T-cell (primary cell): ENCODE data around the gene NTM. TPM values are rescaled to one million over a fixed set of nuclear protein-coding genes. Genes with fewer than 3 reads are reported as not detected.

Source experiments
- ATAC-seq, 4 experiments: fragments of 200-7000 bp in 3 of 4; fragments of 150-1000 bp in 1 of 4; cut with Tn5 transposase; replicated peaks in 1 of 4; 1 replicate in 3 of 4; 2 replicates in 1 of 4; pipeline ENCODE4 v1.10.0; 2021; ENCODE audit warnings: moderate library complexity in 3 of 4, mild to moderate bottlenecking in 2 of 4, moderate number of reproducible peaks in 1 of 4
- CTCF ChIA-PET, 2 donors: fragments of 300-600 bp; sonication (Branson Sonifier 250); formaldehyde crosslinking; loops; one replicate each; lab custom pipeline; 2022; ENCODE audit warnings: antibody characterized with exemption in 2 of 2; lab: Charles Lee
- POLR2A ChIA-PET, 2 donors: fragments of 300-600 bp; sonication (Branson Sonifier 250); formaldehyde crosslinking; loops; one replicate each; lab custom pipeline; 2022; ENCODE audit warnings: antibody characterized with exemption in 2 of 2; lab: Charles Lee
- DNase-seq, 35 experiments: peaks; one replicate each; pipeline versions ENCODE4 v3.0.0 to v3.0.0-alpha.2; 2013 to 2023
- H3K27ac ChIP-seq: one replicate; pipeline ENCODE4 v1.5.1; 2013; ENCODE audit warnings: low read length
- H3K27me3 ChIP-seq, 2 experiments: replicated peaks in 1 of 2; 1 replicate in 1 of 2; 2 replicates in 1 of 2; pipeline versions ENCODE4 v1.6.1 to v1.7.0; 2013; ENCODE audit warnings: low read length in 1 of 2, mixed read lengths in 1 of 2; ENCODE audit not compliant: control insufficient read depth in 2 of 2, insufficient read depth in 2 of 2; ENCODE audit errors: extremely low read depth in 1 of 2
- H3K36me3 ChIP-seq, 2 donors: 1 replicate in 1 of 2; 2 replicates in 1 of 2; pipeline versions ENCODE4 v1.6.1 to v1.7.0; 2013; ENCODE audit warnings: low read length in 1 of 2; ENCODE audit not compliant: control insufficient read depth in 2 of 2, insufficient read depth in 1 of 2; ENCODE audit errors: extremely low read depth in 1 of 2
- H3K4me1 ChIP-seq, 2 experiments: 1 replicate in 1 of 2; 2 replicates in 1 of 2; pipeline versions ENCODE4 v1.6.1 to v1.7.0; 2013; ENCODE audit warnings: low read length in 2 of 2, mixed read lengths in 1 of 2; ENCODE audit not compliant: insufficient read depth in 2 of 2, control insufficient read depth in 1 of 2; ENCODE audit errors: extremely low read depth in 1 of 2
- H3K4me3 ChIP-seq, 2 donors: 1 replicate in 1 of 2; 2 replicates in 1 of 2; pipeline versions ENCODE4 v1.5.1 to v1.7.0; 2013; ENCODE audit warnings: mild to moderate bottlenecking in 2 of 2, low read length in 1 of 2, moderate library complexity in 1 of 2; ENCODE audit not compliant: control insufficient read depth in 1 of 2; ENCODE audit errors: extremely low read depth in 1 of 2
- H3K9me3 ChIP-seq: 2 replicates; pipeline ENCODE4 v1.7.0; 2013
- H3K27ac Mint-ChIP-seq, 2 donors: one replicate each; pipeline ENCODE4 v1.8.0; 2020 to 2021; ENCODE audit warnings: mild to moderate bottlenecking in 2 of 2, mixed read lengths in 2 of 2
- H3K27me3 Mint-ChIP-seq, 2 donors: one replicate each; pipeline ENCODE4 v1.8.0; 2021 to 2022; ENCODE audit warnings: mixed read lengths in 2 of 2
- H3K36me3 Mint-ChIP-seq: one replicate; pipeline ENCODE4 v1.8.0; 2021; ENCODE audit warnings: mixed read lengths
- H3K4me1 Mint-ChIP-seq, 3 donors: one replicate each; pipeline ENCODE4 v1.8.0; 2020 to 2022; ENCODE audit warnings: mixed read lengths in 3 of 3, mild to moderate bottlenecking in 1 of 3
- H3K4me3 Mint-ChIP-seq, 3 donors: one replicate each; pipeline ENCODE4 v1.8.0; 2020 to 2022; ENCODE audit warnings: mild to moderate bottlenecking in 3 of 3, mixed read lengths in 3 of 3, moderate library complexity in 3 of 3
- H3K9me3 Mint-ChIP-seq, 3 donors: one replicate each; pipeline ENCODE4 v1.8.0; 2020 to 2022; ENCODE audit warnings: mixed read lengths in 3 of 3
- WGBS: methylation state at CpG from one replicate; pipeline ENCODE4 v1.1.5; 2013; ENCODE audit warnings: missing lambda C conversion rate; ENCODE audit not compliant: insufficient coverage; 5-methylcytosine and 5-hydroxymethylcytosine counted together
- total RNA-seq, 35 experiments: library from RNA in 6 of 35; stranded (reverse) in 6 of 35; fragments of 120-200 nt in 1 of 35; gene quantifications; one replicate each; pipeline versions ENCODE4 v1.2.1 to v1.2.4 and lab custom pipeline; 2013 to 2026

The NTM gene
- total RNA-seq, 5 donors from 2014 or later (not counting 1 experiment from before 2014, with no cell fraction given) = not detected

DNA sequence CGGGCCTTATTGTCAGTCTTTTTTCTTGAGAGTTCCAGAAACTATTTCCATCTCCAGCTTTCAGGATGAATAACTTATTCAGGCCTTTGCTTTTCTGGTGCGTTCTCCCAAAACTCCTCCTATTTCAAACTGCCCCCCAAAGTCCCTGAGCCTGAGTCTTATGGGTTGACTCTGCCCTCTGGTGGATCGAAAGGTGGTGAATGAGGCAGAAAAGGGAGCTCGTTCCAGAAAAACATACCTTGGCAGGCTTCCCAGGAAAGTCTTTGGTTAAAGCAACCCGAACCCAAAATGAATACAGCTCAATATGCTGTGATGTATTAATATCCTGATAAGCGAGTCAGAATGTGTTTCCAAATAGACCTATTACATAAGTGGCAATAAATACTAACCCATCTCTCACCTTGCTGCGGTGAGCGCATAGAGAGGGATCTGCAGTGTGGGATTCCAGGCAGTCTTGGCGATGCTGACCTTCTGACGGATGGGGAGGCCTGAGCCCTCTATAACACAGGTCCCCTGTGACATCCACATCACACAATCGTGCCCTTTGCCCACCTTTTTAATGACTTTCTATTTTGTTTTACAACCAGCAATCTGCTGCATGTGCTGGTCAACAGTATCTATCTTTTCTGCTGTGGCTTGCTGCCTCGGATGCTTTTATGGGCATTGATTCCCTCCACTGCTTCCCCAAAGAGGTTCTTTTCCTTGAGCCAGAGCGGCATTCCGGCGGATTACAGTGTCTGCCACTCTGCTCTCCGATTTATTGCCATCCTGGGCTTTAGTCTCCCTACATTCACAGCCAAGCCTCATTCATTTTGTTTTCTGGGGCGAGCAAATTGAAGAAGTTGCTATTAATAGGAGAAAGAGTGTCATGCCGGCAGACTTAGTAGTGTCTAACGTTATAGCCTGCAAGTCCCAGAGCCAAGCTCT lies 756.8 kb downstream of the NTM start:
- ChIA-PET POLR2A (no interaction called here), CTCF (no interaction called here)
- peaks cover 0 to 3% of the 10 kb centered on the region in 2 donors for H3K27me3 Mint-ChIP-seq
- DNase-seq (peak in 1 of 35 experiments; percentile 5), ATAC-seq (no peak)
- H3K27ac Mint-ChIP-seq = no peak overlapping the region
- H3K36me3 ChIP-seq = no peaks in the 10 kb centered on the region
- H3K9me3 Mint-ChIP-seq = peaks cover 0 to 4% (median 0%) of the 10 kb centered on the region in 3 donors
- no peaks in the 10 kb centered on the region for H3K9me3 ChIP-seq
- no peak overlapping the region for H3K4me3 Mint-ChIP-seq
- no peak overlapping the region for H3K27ac ChIP-seq
- H3K4me1 ChIP-seq = peaks cover 0 to 8% of the 10 kb centered on the region in 2 experiments
- H3K4me1 Mint-ChIP-seq = no peaks in the 10 kb centered on the region
- WGBS = 80% methylated on average over 8 of the region's 19 CpGs
- H3K4me3 ChIP-seq = peak overlapping the region in 1 of 2 donors; percentile 27
- H3K27me3 ChIP-seq = peaks cover 0 to 7% of the 10 kb centered on the region in 2 experiments
- H3K36me3 Mint-ChIP-seq = no peaks in the 10 kb centered on the region

DNA sequence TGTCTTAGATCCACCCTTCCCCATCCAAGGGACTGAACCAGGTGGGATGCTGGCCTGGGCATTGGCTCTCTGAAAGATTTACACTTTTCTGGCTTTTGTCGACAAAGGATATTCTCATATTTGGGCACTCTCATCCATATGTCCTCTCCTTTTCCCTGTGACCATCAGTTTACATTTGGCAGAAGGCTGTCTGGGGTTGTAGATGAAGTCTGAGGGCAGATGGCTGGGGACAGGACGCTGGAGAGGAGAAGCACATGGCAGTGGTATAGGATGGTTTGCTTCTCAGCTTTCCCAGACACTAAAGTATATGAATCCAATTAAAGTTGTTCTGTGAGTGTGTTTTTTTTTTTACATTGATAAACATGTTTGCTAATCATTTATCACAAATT lies 757.5 kb downstream of the NTM start:
- CTCF ChIA-PET = no interaction called here

DNA sequence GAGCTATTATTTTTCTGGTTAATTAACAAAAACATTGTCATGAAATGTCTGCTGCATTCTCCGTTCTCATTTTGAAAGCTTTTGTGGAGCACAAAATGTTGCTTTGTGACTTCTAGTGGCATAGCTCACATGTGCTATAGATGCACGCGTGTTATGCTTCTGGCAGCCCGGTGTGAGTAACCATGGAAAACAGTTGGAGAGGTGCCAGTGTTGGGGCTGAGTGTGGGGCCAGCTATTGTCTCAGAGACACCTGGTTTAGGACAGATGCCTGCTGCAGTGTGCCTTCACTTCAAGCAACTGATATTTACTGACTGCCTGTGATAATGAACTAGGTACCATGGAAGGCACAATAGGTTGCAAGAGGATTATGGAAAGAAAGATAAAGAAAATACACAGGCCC lies 760.6 kb downstream of the NTM start:
- H3K4me1 Mint-ChIP-seq = no peaks in the 10 kb centered on the region
- Histone ChIP-seq H3K36me3 (no peaks in the 10 kb centered on the region), H3K4me1 (peaks cover 0 to 4% of the 10 kb centered on the region in 2 experiments), H3K4me3 (no peak overlapping the region), H3K27me3 (peaks cover 0 to 9% of the 10 kb centered on the region in 2 experiments), H3K9me3 (no peaks in the 10 kb centered on the region), H3K27ac (no peak overlapping the region)
- H3K4me3 Mint-ChIP-seq = no peak overlapping the region
- POLR2A ChIA-PET = no interaction called here
- H3K27me3 Mint-ChIP-seq = peaks cover 0 to 4% of the 10 kb centered on the region in 2 donors
- no peaks in the 10 kb centered on the region for H3K36me3 Mint-ChIP-seq
- 93% methylated on average over 3 of the region's 4 CpGs for WGBS
- ATAC-seq (no peak), DNase-seq (no peak)
- peaks cover 0 to 4% (median 0%) of the 10 kb centered on the region in 3 donors for H3K9me3 Mint-ChIP-seq
- no peak overlapping the region for H3K27ac Mint-ChIP-seq
- CTCF ChIA-PET = no interaction called here

More for the DNA sequence above, 757.5 kb downstream of the NTM start:
- Mint-ChIP-seq H3K4me1 (no peaks in the 10 kb centered on the region), H3K27ac (no peak overlapping the region), H3K9me3 (peaks cover 0 to 2% (median 0%) of the 10 kb centered on the region in 3 donors), H3K36me3 (no peaks in the 10 kb centered on the region), H3K27me3 (peaks cover 0 to under 1% of the 10 kb centered on the region in 2 donors), H3K4me3 (no peak overlapping the region)
- Histone ChIP-seq H3K27me3 (peaks cover 0 to 7% of the 10 kb centered on the region in 2 experiments), H3K27ac (no peak overlapping the region), H3K9me3 (no peaks in the 10 kb centered on the region), H3K36me3 (no peaks in the 10 kb centered on the region), H3K4me3 (no peak overlapping the region), H3K4me1 (peaks cover 0 to 8% of the 10 kb centered on the region in 2 experiments)
- ATAC-seq (no peak), DNase-seq (no peak)
- POLR2A ChIA-PET = no interaction called here
- WGBS = no CpG with 5 or more reads among the region's 2 CpGs

DNA sequence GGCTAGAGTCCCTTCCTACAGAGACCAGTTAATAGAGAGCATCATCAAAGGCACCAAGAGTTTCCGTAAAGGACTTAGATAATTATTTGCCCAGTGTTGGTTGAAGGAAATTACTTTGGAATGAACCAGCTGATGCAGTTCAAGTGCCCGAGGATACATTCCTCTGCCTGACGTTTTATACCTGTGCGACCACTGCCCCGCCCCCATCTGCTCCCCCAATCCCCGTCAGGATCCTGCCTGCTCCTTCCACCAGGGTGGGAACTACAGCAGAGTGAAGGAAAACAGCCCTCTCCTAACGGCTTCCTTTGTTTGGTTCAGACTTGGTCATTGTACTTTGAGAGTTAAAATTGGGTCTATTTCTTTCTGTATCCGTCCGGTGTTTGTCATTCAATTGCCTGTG lies 761.5 kb downstream of the NTM start:
- DNase-seq = no peak
- no CpG with 5 or more reads among the region's 9 CpGs for WGBS
- Mint-ChIP-seq H3K27me3 (peaks cover 0 to 4% of the 10 kb centered on the region in 2 donors), H3K9me3 (peaks cover 0 to 4% (median 0%) of the 10 kb centered on the region in 3 donors), H3K36me3 (no peaks in the 10 kb centered on the region), H3K27ac (no peak overlapping the region), H3K4me3 (no peak overlapping the region), H3K4me1 (no peaks in the 10 kb centered on the region)
- Histone ChIP-seq H3K36me3 (no peaks in the 10 kb centered on the region), H3K27me3 (peaks cover 0 to 8% of the 10 kb centered on the region in 2 experiments), H3K27ac (no peak overlapping the region), H3K4me3 (no peak overlapping the region), H3K4me1 (no peaks in the 10 kb centered on the region), H3K9me3 (no peaks in the 10 kb centered on the region)
- no peak for ATAC-seq
- POLR2A ChIA-PET = no interaction called here
- CTCF ChIA-PET = interaction anchor here in 1 of 2 donors (0.8 kb wide), 1 partner anchor 87 kb away, joined by 3 read pairs; no protein-coding TSS in a partner anchor

DNA sequence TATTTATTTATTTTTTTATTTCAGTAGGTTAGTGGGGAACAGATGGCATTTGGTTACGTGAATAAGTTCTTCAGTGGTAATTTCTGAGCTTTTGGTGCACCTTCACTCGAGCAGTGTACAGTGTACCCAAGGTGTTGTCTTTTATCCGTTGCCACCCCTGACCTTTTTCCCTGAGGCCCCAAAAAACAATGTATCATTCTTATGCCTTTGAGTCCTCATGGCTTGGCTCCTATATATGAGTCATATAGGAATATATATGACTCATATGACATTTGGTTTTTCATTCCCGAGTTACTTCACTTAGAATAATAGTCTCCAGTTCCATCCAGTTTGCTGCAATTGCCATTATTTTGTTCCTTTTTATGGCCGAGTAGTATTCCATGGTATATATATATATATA lies 763.9 kb downstream of the NTM start:
- ChIA-PET CTCF (no interaction called here), POLR2A (no interaction called here)
- Mint-ChIP-seq H3K4me1 (no peaks in the 10 kb centered on the region), H3K27ac (no peak overlapping the region), H3K36me3 (no peaks in the 10 kb centered on the region), H3K9me3 (peaks cover 0 to 13% (median 0%) of the 10 kb centered on the region in 3 donors), H3K4me3 (no peak overlapping the region), H3K27me3 (peaks cover 0 to 4% of the 10 kb centered on the region in 2 donors)
- Histone ChIP-seq H3K9me3 (no peaks in the 10 kb centered on the region), H3K27me3 (peaks cover 0 to 4% of the 10 kb centered on the region in 2 experiments), H3K4me3 (no peak overlapping the region), H3K4me1 (no peaks in the 10 kb centered on the region), H3K36me3 (no peaks in the 10 kb centered on the region), H3K27ac (no peak overlapping the region)
- 80% methylated on average over 2 of the region's 5 CpGs for WGBS
- DNase-seq = no peak
- ATAC-seq = no peak

DNA sequence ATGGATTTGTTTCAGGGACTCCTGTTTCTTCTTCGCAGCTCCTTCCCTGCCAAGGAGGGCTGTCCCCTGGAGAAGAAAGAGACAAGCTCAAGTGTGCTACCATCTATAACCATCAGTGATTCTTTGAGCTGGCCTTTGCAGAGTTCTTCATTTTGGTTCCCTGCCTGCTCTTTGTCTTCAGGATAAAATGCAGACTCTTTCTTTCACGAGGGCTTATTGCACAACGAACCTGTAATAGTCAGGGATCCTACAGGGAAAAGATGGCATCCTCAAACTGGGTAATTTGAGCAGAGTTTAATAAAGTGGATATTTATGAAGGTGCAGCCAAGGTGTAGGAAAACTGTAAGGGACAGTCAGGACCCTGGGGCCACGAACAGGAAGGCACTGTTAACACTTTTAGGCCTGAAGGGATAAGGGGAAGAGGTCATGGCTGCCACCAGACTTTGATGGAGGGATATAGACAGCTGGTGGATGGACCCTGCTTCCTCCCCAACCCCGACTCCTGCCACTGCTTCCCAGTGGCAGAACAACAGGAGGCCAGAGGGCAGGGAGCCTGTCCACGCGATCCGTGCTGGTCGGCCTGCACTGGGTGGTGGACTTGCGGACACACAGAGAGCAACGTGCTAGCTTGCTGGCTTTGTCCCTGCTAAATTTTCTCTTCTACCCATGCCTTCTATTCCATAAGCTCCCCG lies 767.0 kb downstream of the NTM start:
- Mint-ChIP-seq H3K4me3 (no peak overlapping the region), H3K36me3 (no peaks in the 10 kb centered on the region), H3K27ac (no peak overlapping the region), H3K9me3 (peaks cover 0 to 20% (median 0%) of the 10 kb centered on the region in 3 donors), H3K27me3 (peaks cover 0 to 4% of the 10 kb centered on the region in 2 donors), H3K4me1 (no peaks in the 10 kb centered on the region)
- ATAC-seq = no peak
- Histone ChIP-seq H3K4me3 (no peak overlapping the region), H3K4me1 (no peaks in the 10 kb centered on the region), H3K36me3 (no peaks in the 10 kb centered on the region), H3K9me3 (no peaks in the 10 kb centered on the region), H3K27ac (no peak overlapping the region), H3K27me3 (peaks cover 0 to 6% of the 10 kb centered on the region in 2 experiments)
- CTCF ChIA-PET = no interaction called here
- 73% methylated on average over 11 of the region's 12 CpGs for WGBS
- POLR2A ChIA-PET = no interaction called here
- no peak for DNase-seq
